OCI-M1 (cell line): ENCODE results near the gene PSMG3.
"Not testable (repeated sequence)": the region's sequence is repeated elsewhere in the genome, so short reads cannot be mapped to it uniquely, and the experiment has no call there.

Experiments
- DNase-seq: peaks from one replicate; lab custom pipeline; 2025; lab: John Stamatoyannopoulos, UW

PSMG3 gene

DNA sequence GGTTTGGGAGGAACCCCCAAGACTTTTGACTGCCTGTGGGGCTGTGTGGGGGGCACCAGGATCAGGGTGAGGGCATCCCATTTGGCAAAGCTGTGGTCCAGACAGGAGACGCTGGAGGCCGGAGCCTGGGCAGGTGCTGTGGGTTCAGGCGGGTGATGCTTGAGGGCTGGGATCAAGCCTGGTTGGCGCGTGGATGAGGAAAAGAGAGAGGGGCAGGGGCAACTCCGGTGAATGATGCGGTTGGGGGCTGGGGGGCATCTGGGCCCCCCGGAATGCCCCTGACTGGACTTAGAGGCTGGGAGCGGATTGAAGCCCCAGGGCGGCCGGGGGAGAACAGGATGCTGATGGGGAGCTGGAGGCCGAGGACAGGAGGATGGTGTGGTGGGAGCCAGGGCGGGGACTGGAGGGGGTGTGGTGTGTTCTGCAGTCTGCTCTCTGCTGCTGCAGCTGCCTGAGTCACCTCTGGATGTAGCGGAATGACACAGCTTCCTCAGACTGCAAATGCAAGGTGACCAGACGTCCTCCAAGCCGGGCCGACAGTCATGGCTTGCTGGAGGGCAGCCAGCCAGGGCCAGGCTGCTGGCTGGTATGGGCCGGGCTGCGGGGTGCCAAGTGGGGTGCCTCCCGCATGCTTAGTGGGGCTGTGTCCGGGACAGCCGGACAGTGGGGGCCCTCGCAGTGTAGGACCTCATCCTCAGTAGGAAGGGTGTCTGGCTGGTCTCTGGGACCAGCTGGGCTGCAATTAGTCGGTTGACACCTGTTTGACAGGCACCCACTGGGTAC is 36.1 kb downstream of the PSMG3 start:
- DNase-seq: no peak

DNA sequence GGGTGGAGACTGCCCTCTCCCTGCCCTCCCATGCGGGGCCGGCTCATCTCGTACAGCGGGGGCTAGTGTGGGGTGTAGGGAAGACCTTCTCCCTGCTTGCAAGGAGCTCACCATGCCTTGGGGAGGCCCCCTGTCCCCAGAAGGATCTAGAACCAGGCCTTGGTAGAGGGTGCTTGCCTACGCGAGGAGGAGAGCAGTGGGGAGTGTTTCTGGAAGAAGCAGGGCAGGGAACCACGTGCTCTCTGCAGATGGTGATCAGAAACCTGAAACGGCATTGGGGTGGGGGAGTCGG is 36.6 kb downstream of the PSMG3 start:
- DNase-seq: no peak

GRCh38 chr7:1532456-1533254 is 37.2 kb downstream of the PSMG3 start:
- no peak for DNase-seq

DNA sequence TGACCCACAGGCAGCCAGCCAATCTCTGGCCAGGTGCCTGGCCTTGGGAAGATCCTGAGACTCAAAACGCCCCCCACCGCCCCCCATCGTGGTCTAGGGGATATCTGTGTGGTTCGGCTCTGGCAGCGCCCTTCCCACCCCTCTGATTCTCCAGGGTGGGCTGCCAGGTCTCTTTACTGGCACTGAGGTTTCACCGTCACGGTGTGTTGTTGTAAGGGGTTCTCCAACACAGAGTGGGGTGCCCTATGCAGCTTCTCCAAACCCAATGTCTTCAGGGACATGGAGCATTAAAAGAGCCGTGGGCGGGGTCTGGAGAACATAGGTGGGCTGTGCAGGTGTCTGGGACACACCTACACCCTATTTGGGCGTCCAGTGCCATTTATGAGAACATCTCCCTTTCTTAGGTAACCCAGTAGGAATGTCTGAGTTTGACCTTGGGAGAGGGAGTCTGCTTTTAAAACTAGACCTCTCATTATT is 37.8 kb downstream of the PSMG3 start:
- DNase-seq: no peak

GRCh38 chr7:1531263-1531978 is 38.4 kb downstream of the PSMG3 start:
- DNase-seq: peak; percentile 2

DNA sequence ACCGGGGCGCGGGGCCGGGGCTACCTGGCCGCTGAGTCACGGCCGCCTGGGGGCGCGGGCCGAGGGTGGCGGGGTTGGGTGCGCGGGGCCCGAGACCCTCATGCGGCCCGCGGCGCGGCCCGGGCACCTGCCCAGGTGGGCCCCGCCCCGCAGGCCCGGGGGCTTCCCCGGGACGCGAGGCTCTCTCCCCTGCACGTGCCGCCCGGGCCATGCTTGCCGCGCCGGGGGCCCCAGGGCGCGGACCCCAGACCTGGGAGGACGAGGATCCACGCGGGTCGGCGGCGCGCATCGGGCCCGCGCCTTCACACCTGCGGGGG is 38.9 kb downstream of the PSMG3 start:
- no peak for DNase-seq

GRCh38 chr7:1529383-1530116 is 40.3 kb downstream of the PSMG3 start:
- no peak for DNase-seq

DNA sequence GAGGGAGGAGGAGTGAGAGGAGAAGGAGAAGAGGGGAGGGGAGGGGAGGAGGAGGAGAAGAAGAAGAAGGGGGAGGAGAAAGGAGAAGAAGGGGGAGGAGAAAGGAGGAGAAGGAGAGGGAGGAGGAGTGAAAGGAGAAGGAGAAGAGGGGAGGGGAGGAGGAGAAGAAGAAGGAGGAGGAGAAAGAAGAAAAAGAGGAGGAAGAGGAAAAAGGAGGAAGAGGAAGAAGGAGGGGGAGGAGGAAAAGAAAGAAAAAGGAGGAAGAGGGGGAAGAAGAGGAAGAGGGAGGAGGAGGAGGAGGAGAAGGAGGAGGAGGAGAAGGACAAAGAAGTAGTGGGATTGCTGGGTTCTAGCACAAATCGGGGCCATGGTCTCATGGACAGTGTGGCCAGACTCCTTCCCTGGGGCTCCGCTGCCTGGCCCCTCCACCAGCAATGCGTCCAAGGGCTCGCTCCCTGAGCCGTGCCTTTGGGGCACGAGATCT is 43.5 kb downstream of the PSMG3 start:
- DNase-seq: peak; percentile 32

DNA sequence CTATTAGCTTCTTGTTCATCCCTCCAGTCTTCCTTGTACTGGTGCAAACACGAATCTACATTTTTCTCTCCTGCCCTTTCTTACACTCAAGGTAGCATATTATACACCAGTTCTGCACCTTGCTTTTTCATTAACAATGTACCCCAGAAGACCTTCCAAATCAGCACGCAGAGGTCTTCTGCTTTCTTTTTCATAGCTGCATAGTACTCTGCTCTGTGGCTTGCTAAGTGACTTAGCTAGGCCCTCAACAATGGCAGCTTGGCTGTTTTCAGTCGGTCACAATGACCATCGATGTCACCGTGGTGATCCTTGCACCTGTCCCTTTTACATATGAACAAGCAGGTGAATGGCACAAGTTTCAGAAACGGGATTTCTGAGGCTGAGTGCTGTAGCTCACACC is 44.4 kb downstream of the PSMG3 start:
- DNase-seq: no peak

GRCh38 chr7:1523844-1524243 is 46.0 kb downstream of the PSMG3 start:
- DNase-seq: no peak

GRCh38 chr7:1523208-1523607 is 46.6 kb downstream of the PSMG3 start:
- no peak for DNase-seq

GRCh38 chr7:1521456-1521855 is 48.4 kb downstream of the PSMG3 start:
- no peak for DNase-seq

DNA sequence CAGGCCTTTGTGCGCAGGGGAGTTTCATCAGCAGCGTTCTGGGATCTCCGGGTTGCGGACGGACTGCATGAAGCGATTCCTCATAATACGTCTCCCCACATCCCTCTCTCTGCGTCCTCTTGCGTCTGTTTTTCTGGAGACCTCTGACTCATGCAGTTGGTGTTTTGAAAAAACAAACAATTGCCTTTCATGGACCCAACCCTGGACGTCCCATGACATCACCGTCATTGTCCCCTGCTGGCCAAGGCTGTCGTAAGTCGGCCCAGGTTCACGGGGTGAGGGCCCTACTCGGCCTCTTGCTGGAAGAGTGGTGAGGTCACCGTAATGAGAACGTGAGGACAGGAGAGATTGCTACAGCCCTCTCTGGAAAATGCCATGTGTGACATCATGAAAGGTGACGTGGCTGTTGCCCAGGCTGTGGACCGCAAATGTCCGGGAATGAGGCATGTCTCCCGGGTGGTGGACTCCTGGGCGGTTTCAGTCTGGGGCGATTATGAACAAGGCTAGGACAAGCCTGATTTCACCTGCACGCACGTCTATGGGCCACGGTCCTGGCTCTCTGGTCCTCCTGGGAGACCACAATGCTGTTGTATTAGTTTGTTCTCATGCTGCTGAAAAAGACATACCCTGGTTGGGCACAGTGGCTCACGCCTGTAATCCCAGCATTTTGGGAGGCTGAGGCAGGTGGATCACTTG is 49.1 kb downstream of the PSMG3 start:
- DNase-seq: no peak

- not testable (repeated sequence) for DNase-seq
Measured at GRCh38 chr7:1519322-1519922, 50.4 kb downstream of the PSMG3 start.
